SK-N-SH (cell line): ENCODE data around the gene B3GALNT1. TPM values are rescaled to one million over a fixed set of nuclear protein-coding genes. Genes with fewer than 3 reads are reported as not detected.

ENCODE experiments used
- CTCF ChIA-PET: fragments of 300-600, 350-600 bp; formaldehyde crosslinking; extraction: SDS; loops from one replicate; lab custom pipeline; 2021; lab: Yijun Ruan, JAX
- POLR2A ChIA-PET: fragments of 350-600 bp; sonication (Branson Sonifier 250); formaldehyde crosslinking; extraction: SDS; loops from one replicate; lab custom pipeline; 2020; ENCODE audit warnings: antibody characterized with exemption, inconsistent platforms; lab: Yijun Ruan, JAX
- DNase-seq: peaks from one replicate; pipeline ENCODE4 v3.0.0; 2012
- H2AFZ ChIP-seq: fragments of 200-600 bp; sonication (generic); 2 replicates; pipeline ENCODE4 v1.8.1; 2016; ENCODE audit warnings: antibody characterized with exemption, mild to moderate bottlenecking, low read depth
- H3F3A ChIP-seq: fragments of 200-600 bp; sonication (generic); replicated peaks from 2 replicates; pipeline ENCODE3; 2016; ENCODE audit warnings: antibody characterized with exemption, mild to moderate bottlenecking; ENCODE audit not compliant: insufficient read depth
- H3K27ac ChIP-seq, 2 experiments: fragments of 200-500 bp in 1 of 2; fragments of 200-600 bp in 1 of 2; sonication (Bioruptor generic) in 1 of 2; sonication (generic), shearing (Covaris generic) in 1 of 2; 2 replicates each; pipeline versions ENCODE4 v1.5.1 to v1.6.1; 2014 to 2016; ENCODE audit warnings: low read depth in 2 of 2, inconsistent platforms in 1 of 2, low read length in 1 of 2, mild to moderate bottlenecking in 1 of 2, mixed read lengths in 1 of 2
- H3K27me3 ChIP-seq: fragments of 200-600 bp; sonication (generic), shearing (Covaris generic); 2 replicates; pipeline ENCODE4 v1.6.1; 2016; ENCODE audit warnings: mixed run types; ENCODE audit not compliant: insufficient read depth
- H3K36me3 ChIP-seq, 2 experiments: fragments of 200-500 bp in 1 of 2; fragments of 200-600 bp in 1 of 2; sonication (Bioruptor generic) in 1 of 2; sonication (generic) in 1 of 2; replicated peaks in 1 of 2; 2 replicates each; pipeline versions ENCODE3 to v1.5.1; 2014 to 2016; ENCODE audit warnings: low read length in 1 of 2, mild to moderate bottlenecking in 1 of 2; ENCODE audit not compliant: insufficient read depth in 2 of 2, control insufficient read depth in 1 of 2
- H3K4me1 ChIP-seq, 2 experiments: fragments of 200-500 bp in 1 of 2; fragments of 200-600 bp in 1 of 2; sonication (Bioruptor generic) in 1 of 2; sonication (generic), shearing (Covaris generic) in 1 of 2; 2 replicates each; pipeline versions ENCODE4 v1.5.1 to v1.6.1; 2014 to 2016; ENCODE audit warnings: low read depth in 1 of 2, low read length in 1 of 2, mixed run types in 1 of 2; ENCODE audit not compliant: insufficient read depth in 2 of 2, control insufficient read depth in 1 of 2
- H3K4me2 ChIP-seq: fragments of 200-600 bp; sonication (generic), shearing (Covaris generic); 2 replicates; pipeline ENCODE4 v1.6.1; 2017; ENCODE audit warnings: mixed run types
- H3K4me3 ChIP-seq, 2 experiments: fragments of 200-500 bp in 1 of 2; fragments of 200-600 bp in 1 of 2; sonication (Bioruptor generic) in 1 of 2; sonication (generic), shearing (Covaris generic) in 1 of 2; 2 replicates each; pipeline versions ENCODE4 v1.5.1 to v1.8.1; 2014 to 2016; ENCODE audit warnings: low read depth in 2 of 2, inconsistent platforms in 1 of 2, low read length in 1 of 2, mild to moderate bottlenecking in 1 of 2, mixed read lengths in 1 of 2, moderate library complexity in 1 of 2
- H3K79me2 ChIP-seq: fragments of 200-600 bp; sonication (generic); 2 replicates; pipeline ENCODE4 v1.8.1; 2017; ENCODE audit warnings: mild to moderate bottlenecking; ENCODE audit not compliant: insufficient read depth
- H3K9ac ChIP-seq: fragments of 200-600 bp; sonication (generic); 2 replicates; pipeline ENCODE4 v1.6.1; 2017; ENCODE audit warnings: mixed run types
- H3K9me2 ChIP-seq: fragments of 200-600 bp; sonication (generic); 2 replicates; pipeline ENCODE4 v1.6.1; 2017; ENCODE audit warnings: mixed run types
- H3K9me3 ChIP-seq: fragments of 200-600 bp; sonication (generic); 2 replicates; pipeline ENCODE4 v1.6.1; 2017; ENCODE audit warnings: mixed run types, mild to moderate bottlenecking, moderate library complexity
- H4K20me1 ChIP-seq: fragments of 200-600 bp; sonication (generic); 2 replicates; pipeline ENCODE4 v1.6.1; 2017; ENCODE audit warnings: mild to moderate bottlenecking, mixed run types; ENCODE audit not compliant: insufficient read depth
- CTCF ChIP-seq: fragments of 200-600 bp; sonication (generic); IDR thresholded peaks from 2 replicates; pipeline ENCODE4 v1.6.1; 2017; ENCODE audit warnings: antibody characterized with exemption, mild to moderate bottlenecking, moderate library complexity
- FOXJ3 ChIP-seq: sonication (generic); formaldehyde crosslinking; IDR thresholded peaks from 2 replicates; pipeline ENCODE4 v1.5.1; 2020; ENCODE audit warnings: mild to moderate bottlenecking, missing genetic modification reagents
- MAX ChIP-seq: IDR thresholded peaks from 2 replicates; pipeline ENCODE4 v1.4.0; 2012; ENCODE audit warnings: low read depth
- MXI1 ChIP-seq: IDR thresholded peaks from 2 replicates; pipeline ENCODE4 v1.6.1; 2012; ENCODE audit warnings: mild to moderate bottlenecking, low read depth, low read length, improper control_type of control experiment
- RAD21 ChIP-seq: IDR thresholded peaks from 2 replicates; pipeline ENCODE4 v1.6.1; 2012; ENCODE audit warnings: mild to moderate bottlenecking, low read length
- RCOR1 ChIP-seq: fragments of 150-350 bp; IDR thresholded peaks from 2 replicates; pipeline ENCODE4 v1.6.1; 2017; ENCODE audit warnings: antibody characterized with exemption, low read length
- USF1 ChIP-seq: IDR thresholded peaks from 2 replicates; pipeline ENCODE4 v1.4.0; 2012; ENCODE audit warnings: low read depth, borderline replicate concordance
- ZBTB33 ChIP-seq: IDR thresholded peaks from 2 replicates; pipeline ENCODE4 v1.4.0; 2012; ENCODE audit warnings: low read depth, borderline replicate concordance
- WGBS: methylation state at CpG from one replicate; pipeline ENCODE4 v1.1.6; 2017; ENCODE audit warnings: low lambda C conversion rate; 5-methylcytosine and 5-hydroxymethylcytosine counted together
- polyA plus RNA-seq, 3 experiments: library from polyadenylated mRNA; depleted of rRNA; stranded (reverse); fragments of >200 nt; gene quantifications; 2 replicates each; pipeline ENCODE4 v1.2.3, GENCODE V29; 2012

The B3GALNT1 gene
- polyA plus RNA-seq, 1 of the 3 experiments (the other 2 are of a cell fraction): 0.15 TPM

- no peaks in the 10 kb centered on the region for H3K27me3 ChIP-seq
- H3K9me2 ChIP-seq: no peaks in the 10 kb centered on the region; the same call in 1 of the 2 replicates
- no peaks in the 10 kb centered on the region; a peak in 2 of 4 replicates for H3K4me1 ChIP-seq
- 63% methylated on average over 4 of the region's 4 CpGs for WGBS
- TF ChIP-seq CTCF (no peak), USF1 (no peak), MXI1 (no peak), RCOR1 (no peak), FOXJ3 (no peak), ZBTB33 (no peak)
- no peak overlapping the region for H2AFZ ChIP-seq
- no peak overlapping the region for H3K4me3 ChIP-seq
- no peaks in the 10 kb centered on the region for H3F3A ChIP-seq
- ChIA-PET CTCF (no interaction called here), POLR2A (no interaction called here)
- no peak overlapping the region for H3K27ac ChIP-seq
- H3K4me2 ChIP-seq: no peak overlapping the region
- H3K9me3 ChIP-seq: no peaks in the 10 kb centered on the region
- no peak for DNase-seq
- H3K79me2 ChIP-seq: no peaks in the 10 kb centered on the region
- H4K20me1 ChIP-seq: no peaks in the 10 kb centered on the region
- no peak overlapping the region for H3K9ac ChIP-seq
- H3K36me3 ChIP-seq: no peaks in the 10 kb centered on the region
Measured at GRCh38 chr3:161081633-161082032, 23.5 kb downstream of the B3GALNT1 start.

- CTCF ChIA-PET: no interaction called here
Measured at GRCh38 chr3:161073181-161073580, 32.0 kb downstream of the B3GALNT1 start.

More at GRCh38 chr3:161073181-161073580, 32.0 kb downstream of the B3GALNT1 start:
- H3K9me2 ChIP-seq: no peaks in the 10 kb centered on the region; the same call in 1 of the 2 replicates
- TF ChIP-seq ZBTB33 (no peak), RAD21 (no peak), MAX (no peak), FOXJ3 (no peak)
- TF ChIP-seq, all 33 proteins: peak for 0
- 81% methylated on average over 1 of the region's 1 CpG for WGBS
- Histone ChIP-seq H3K9ac (no peak overlapping the region), H3F3A (peaks cover 8% of the 10 kb centered on the region), H3K9me3 (no peaks in the 10 kb centered on the region), H3K4me2 (no peak overlapping the region), H3K36me3 (no peaks in the 10 kb centered on the region), H3K4me1 (no peaks in the 10 kb centered on the region; a peak in 2 of 4 replicates), H3K27ac (no peak overlapping the region), H2AFZ (no peak overlapping the region), H3K4me3 (no peak overlapping the region), H3K79me2 (no peaks in the 10 kb centered on the region), H4K20me1 (no peaks in the 10 kb centered on the region), H3K27me3 (peaks cover 5% of the 10 kb centered on the region; the same call in 1 of the 2 replicates)
- POLR2A ChIA-PET: no interaction called here
- no peak for DNase-seq
